Activated CD8-positive, alpha-beta memory T cell treated with anti-CD3 and anti-CD28 coated beads, Interleukin-2, amount 50 U/mL, for 1 hour (primary cell): Measurements from ENCODE around the gene TOM1L1.

ENCODE experiments used
- DNase-seq: peaks from one replicate; pipeline ENCODE4 v3.0.0-alpha.2; 2020; ENCODE audit errors: extremely low read depth

Gene TOM1L1

GRCh38 chr17:54992797-54993639, 92.4 kb downstream of the TOM1L1 start:
- no peak for DNase-seq

- DNase-seq, result no peak
These were observed 95.8 kb downstream of the TOM1L1 start for GRCh38 chr17:54996441-54996840.

- DNase-seq, result no peak
These were observed 101.8 kb downstream of the TOM1L1 start for GRCh38 chr17:55002458-55002857.

- no peak for DNase-seq
These were observed 103.8 kb downstream of the TOM1L1 start for GRCh38 chr17:55004484-55004883.

- DNase-seq, result no peak
These were observed 104.9 kb downstream of the TOM1L1 start for GRCh38 chr17:55005520-55005919.
